Measurements from ENCODE around the gene ZNF841. TPM values are rescaled to one million over a fixed set of nuclear protein-coding genes. Genes with fewer than 3 reads are reported as not detected.

Gene ZNF841
- total and polyA plus RNA-seq, 2 of the 13 experiments (the other 11 are each of a cell fraction or from before 2014, with no cell fraction given) = 6.2 to 14.2 TPM

DNA sequence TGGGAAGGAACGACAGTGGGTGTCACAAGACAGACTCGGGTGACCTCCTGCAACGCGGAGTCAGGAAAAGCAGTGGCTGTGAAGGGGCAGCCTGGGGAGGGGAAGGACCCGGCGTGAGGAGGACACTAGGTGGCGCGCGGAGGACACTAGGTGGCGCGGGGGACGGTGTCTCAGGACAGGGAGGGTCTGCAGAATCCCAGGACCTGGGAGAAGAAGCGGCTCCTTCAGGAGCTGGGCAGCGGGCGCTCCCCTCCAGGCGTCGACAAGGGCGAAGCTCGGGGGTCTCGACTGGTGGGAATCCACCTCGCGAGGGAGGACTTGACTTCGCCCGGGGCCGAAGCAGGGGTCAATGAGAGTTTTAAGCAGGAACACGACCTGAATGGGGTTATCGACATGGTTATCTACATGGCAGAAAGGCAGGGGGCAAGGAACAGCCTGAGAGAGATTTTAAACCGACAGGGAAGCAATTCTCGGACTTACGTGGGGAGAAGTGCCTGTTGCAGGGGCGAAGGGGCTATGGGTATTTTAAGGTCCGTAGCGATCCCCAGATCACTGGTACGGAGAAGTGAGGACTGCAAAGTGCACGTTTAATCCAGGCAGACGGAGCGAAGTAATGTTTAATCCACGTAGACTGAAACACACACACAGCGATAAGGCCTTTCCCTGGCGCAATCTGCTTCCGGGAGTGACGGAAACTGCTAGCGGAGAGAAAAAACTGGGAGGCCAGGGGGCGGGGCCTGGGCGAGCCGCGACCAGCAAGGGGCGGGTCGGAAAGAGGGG lies 43.9 kb upstream of the ZNF841 start, which contains the start of gene ZNF616:
ZNF616 (minus strand) TSS at position 687 of the 780 bp plus-strand sequence. CDS start 9,426 bp downstream, outside the sequence.
- POLR2A ChIA-PET = interaction anchor here (0.6 to 3.9 kb wide), 3 partner anchors 8 to 50 kb away, joined by 3 to 23 read pairs (median 8); partner anchors contain the start of genes PPP2R1A and ZNF836
- no peaks in the 10 kb centered on the region; a peak in 1 of 5 replicates for H3K27me3 ChIP-seq (ENCODE audit: control insufficient read depth in 1 of 2, insufficient read depth in 2 of 2, low read length in 2 of 2)
- peaks cover 22% of the 10 kb centered on the region for H3K79me2 ChIP-seq (ENCODE audit: insufficient read depth, low read length)
- H3K36me3 ChIP-seq (replicated peaks in 1 of 2; ENCODE audit: control insufficient read depth in 1 of 2, insufficient read depth in 2 of 2, low read length in 2 of 2) = peaks cover 1 to 3% of the 10 kb centered on the region in 2 experiments; a peak in 2 of 5 replicates
- DNase-seq (ENCODE audit: low spot score) (peak; percentile 89), FAIRE-seq (peak; percentile 68), ATAC-seq (peak; percentile 97)
- peak within 1 kb of the TSS; percentile 94 for H3K9ac ChIP-seq (ENCODE audit: insufficient read depth, low read depth, low read length)
- in situ Hi-C loops (cut with HindIII; ENCODE audit: extremely low pct_ligation_motif_present, low pct_unique_long_range_greater_than_20kb) = loop anchor here (10.0 kb wide), 1 partner anchor 95 kb away; no protein-coding TSS in a partner anchor
- peak within 1 kb of the TSS; percentile 97 for H3K4me2 ChIP-seq (ENCODE audit: low read depth, low read length)
- intact Hi-C loops (cut with micrococcal nuclease; ENCODE audit: unreplicated experiment) = loop anchor here (1.0 to 2.0 kb wide), 2 partner anchors 49 to 98 kb away; no protein-coding TSS in a partner anchor
- under 1% methylated on average over 40 of the region's 49 CpGs for WGBS (ENCODE audit: low lambda C conversion rate)
- peak within 1 kb of the TSS; percentile 92 to 96 (median 93) for H3K4me3 ChIP-seq (replicated peaks in 1 of 3; ENCODE audit: insufficient read depth in 1 of 3, low read depth in 2 of 3, low read length in 3 of 3)
- peak within 1 kb of the TSS; percentile 95 for H2AFZ ChIP-seq (ENCODE audit: low read length)
- peak within 1 kb of the TSS; percentile 94 for H3K27ac ChIP-seq (ENCODE audit: extremely low read length, insufficient read depth, low read length)
- BruUV-seq (replicated peaks) = TSS peak; percentile 88
- no peaks in the 10 kb centered on the region for H4K20me1 ChIP-seq (ENCODE audit: insufficient read depth, low read length)
- CTCF ChIA-PET (ENCODE audit: low intra/inter-chr PET ratio, low total read pairs) = interaction anchor here (1.8 kb wide), 1 partner anchor 98 kb away, joined by 17 read pairs; no protein-coding TSS in a partner anchor
- peaks cover 25% of the 10 kb centered on the region for H3K4me1 ChIP-seq (ENCODE audit: insufficient read depth, low read length)
- H3K9me3 ChIP-seq (ENCODE audit: low read length) = peaks cover 50% of the 10 kb centered on the region
- TF ChIP-seq KLF6 (CRISPR knock-in tag; IDR thresholded peaks at IDR 0.05) (no peak), POLR2A (IDR thresholded peaks at IDR 0.05; ENCODE audit: insufficient read depth in 1 of 2, low read depth in 2 of 2, low read length in 2 of 2) (peak; percentile 81 to 83), ZNF354B (CRISPR knock-in tag; IDR thresholded peaks at IDR 0.05) (no peak), NONO (IDR thresholded peaks at IDR 0.05) (no peak), NONO (CRISPR knock-in tag; conservative IDR thresholded peaks at IDR 0.05) (0 out of 2 replicates have a peak, but pooled peaks have one; percentile 4), SMARCE1 (IDR thresholded peaks at IDR 0.05; ENCODE audit: borderline replicate concordance) (no peak), ZSCAN30 (CRISPR knock-in tag; IDR thresholded peaks at IDR 0.05) (no peak), IKZF1 (IDR thresholded peaks at IDR 0.05) (no peak), MBD4 (IDR thresholded peaks at IDR 0.05; ENCODE audit: borderline replicate concordance, low read length) (no peak), BCL6 (CRISPR knock-in tag; IDR thresholded peaks at IDR 0.05) (no peak), ZNF430 (CRISPR knock-in tag; IDR thresholded peaks at IDR 0.05) (0 out of 2 replicates have a peak, but pooled peaks have one; percentile 35), IRF2 (CRISPR knock-in tag; IDR thresholded peaks at IDR 0.05) (0 out of 2 replicates have a peak, but pooled peaks have one; percentile 29), ZNF30 (CRISPR knock-in tag; IDR thresholded peaks at IDR 0.05) (no peak), ZNF12 (CRISPR knock-in tag; IDR thresholded peaks at IDR 0.05) (no peak), ZNF879 (CRISPR knock-in tag; IDR thresholded peaks at IDR 0.05) (no peak), MXI1 (IDR thresholded peaks at IDR 0.05; ENCODE audit: borderline replicate concordance, low read depth, low read length) (peak; percentile 47; the same call in 1 of the 3 replicates), ZNF496 (CRISPR knock-in tag; IDR thresholded peaks at IDR 0.05; ENCODE audit: insufficient replicate concordance) (no peak), ESRRA (CRISPR knock-in tag; IDR thresholded peaks at IDR 0.05; ENCODE audit: low read depth) (0 out of 2 replicates have a peak, but pooled peaks have one; percentile 31)
- TF ChIP-seq, protein P1, sequence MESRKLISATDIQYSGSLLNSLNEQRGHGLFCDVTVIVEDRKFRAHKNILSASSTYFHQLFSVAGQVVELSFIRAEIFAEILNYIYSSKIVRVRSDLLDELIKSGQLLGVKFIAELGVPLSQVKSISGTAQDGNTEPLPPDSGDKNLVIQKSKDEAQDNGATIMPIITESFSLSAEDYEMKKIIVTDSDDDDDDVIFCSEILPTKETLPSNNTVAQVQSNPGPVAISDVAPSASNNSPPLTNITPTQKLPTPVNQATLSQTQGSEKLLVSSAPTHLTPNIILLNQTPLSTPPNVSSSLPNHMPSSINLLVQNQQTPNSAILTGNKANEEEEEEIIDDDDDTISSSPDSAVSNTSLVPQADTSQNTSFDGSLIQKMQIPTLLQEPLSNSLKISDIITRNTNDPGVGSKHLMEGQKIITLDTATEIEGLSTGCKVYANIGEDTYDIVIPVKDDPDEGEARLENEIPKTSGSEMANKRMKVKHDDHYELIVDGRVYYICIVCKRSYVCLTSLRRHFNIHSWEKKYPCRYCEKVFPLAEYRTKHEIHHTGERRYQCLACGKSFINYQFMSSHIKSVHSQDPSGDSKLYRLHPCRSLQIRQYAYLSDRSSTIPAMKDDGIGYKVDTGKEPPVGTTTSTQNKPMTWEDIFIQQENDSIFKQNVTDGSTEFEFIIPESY (CRISPR knock-in tag; IDR thresholded peaks at IDR 0.05) = no peak
- TF ChIP-seq, protein P2, sequence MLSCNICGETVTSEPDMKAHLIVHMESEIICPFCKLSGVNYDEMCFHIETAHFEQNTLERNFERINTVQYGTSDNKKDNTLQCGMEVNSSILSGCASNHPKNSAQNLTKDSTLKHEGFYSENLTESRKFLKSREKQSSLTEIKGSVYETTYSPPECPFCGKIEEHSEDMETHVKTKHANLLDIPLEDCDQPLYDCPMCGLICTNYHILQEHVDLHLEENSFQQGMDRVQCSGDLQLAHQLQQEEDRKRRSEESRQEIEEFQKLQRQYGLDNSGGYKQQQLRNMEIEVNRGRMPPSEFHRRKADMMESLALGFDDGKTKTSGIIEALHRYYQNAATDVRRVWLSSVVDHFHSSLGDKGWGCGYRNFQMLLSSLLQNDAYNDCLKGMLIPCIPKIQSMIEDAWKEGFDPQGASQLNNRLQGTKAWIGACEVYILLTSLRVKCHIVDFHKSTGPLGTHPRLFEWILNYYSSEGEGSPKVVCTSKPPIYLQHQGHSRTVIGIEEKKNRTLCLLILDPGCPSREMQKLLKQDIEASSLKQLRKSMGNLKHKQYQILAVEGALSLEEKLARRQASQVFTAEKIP (CRISPR knock-in tag; IDR thresholded peaks at IDR 0.05; ENCODE audit: borderline replicate concordance) = no peak
- TF ChIP-seq, protein P3, sequence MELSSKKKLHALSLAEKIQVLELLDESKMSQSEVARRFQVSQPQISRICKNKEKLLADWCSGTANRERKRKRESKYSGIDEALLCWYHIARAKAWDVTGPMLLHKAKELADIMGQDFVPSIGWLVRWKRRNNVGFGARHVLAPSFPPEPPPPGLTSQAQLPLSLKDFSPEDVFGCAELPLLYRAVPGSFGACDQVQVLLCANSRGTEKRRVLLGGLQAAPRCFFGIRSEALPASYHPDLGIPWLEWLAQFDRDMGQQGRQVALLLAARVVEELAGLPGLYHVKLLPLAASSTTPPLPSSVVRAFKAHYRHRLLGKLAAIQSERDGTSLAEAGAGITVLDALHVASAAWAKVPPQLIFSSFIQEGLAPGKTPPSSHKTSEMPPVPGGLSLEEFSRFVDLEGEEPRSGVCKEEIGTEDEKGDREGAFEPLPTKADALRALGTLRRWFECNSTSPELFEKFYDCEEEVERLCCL (CRISPR knock-in tag; IDR thresholded peaks at IDR 0.05; ENCODE audit: borderline replicate concordance) = peak; percentile 69; the same call in 1 of the 2 replicates

Measured in HepG2 (cell line).